ENCODE data around the gene TRUB2. TPM values are rescaled to one million over a fixed set of nuclear protein-coding genes. Genes with fewer than 3 reads are reported as not detected.

Gene TRUB2
- total and polyA plus RNA-seq, 2 of the 8 experiments (the other 6 are each of a cell fraction or from before 2014, with no cell fraction given) = 20.7 to 37.8 TPM

- TF ChIP-seq RBBP5 (IDR thresholded peaks at IDR 0.05; ENCODE audit: borderline replicate concordance, low read depth, low read length) (0 out of 2 replicates have a peak, but pooled peaks have one; percentile 38), SIRT6 (IDR thresholded peaks at IDR 0.05; ENCODE audit: low read length) (no peak), EZH2 (IDR thresholded peaks at IDR 0.05; ENCODE audit: low read depth, low read length, severe bottlenecking) (no peak), CHD2 (IDR thresholded peaks at IDR 0.05; ENCODE audit: low read length) (no peak), TBP (IDR thresholded peaks at IDR 0.05; ENCODE audit: low read depth, low read length) (peak; percentile 66; the same call in 1 of the 2 replicates), ZNF274 (IDR thresholded peaks at IDR 0.05; ENCODE audit: borderline replicate concordance, extremely low read depth, low read length) (no peak), POLR2A (IDR thresholded peaks at IDR 0.05; ENCODE audit: control extremely low read depth in 1 of 2, low read depth in 2 of 2, low read length in 2 of 2) (peak in 1 of 2 experiments; percentile 63; a peak in 2 of 3 replicates), ASH2L (IDR thresholded peaks at IDR 0.05; ENCODE audit: low read length) (peak; percentile 38), SP1 (IDR thresholded peaks at IDR 0.05; ENCODE audit: low read depth, low read length) (no peak), KDM4A (IDR thresholded peaks at IDR 0.05; ENCODE audit: low read depth, low read length, severe bottlenecking) (peak; percentile 95), CTBP2 (IDR thresholded peaks at IDR 0.05; ENCODE audit: borderline replicate concordance, insufficient read depth, insufficient read length, low read length) (no peak), GTF2F1 (IDR thresholded peaks at IDR 0.05; ENCODE audit: borderline replicate concordance, low read depth, low read length) (peak; percentile 57; the same call in 1 of the 2 replicates), KDM1A (IDR thresholded peaks at IDR 0.05; ENCODE audit: borderline replicate concordance, low read length) (no peak), JUN (IDR thresholded peaks at IDR 0.05; ENCODE audit: low read depth, low read length) (no peak), SRF (IDR thresholded peaks at IDR 0.05; ENCODE audit: low read depth, low read length) (no peak), NANOG (IDR thresholded peaks at IDR 0.05; ENCODE audit: insufficient read depth, low read depth, low read length, poor library complexity, severe bottlenecking) (no peak), CHD1 (IDR thresholded peaks at IDR 0.05; ENCODE audit: low read depth, low read length) (no peak), POLR2AphosphoS5 (IDR thresholded peaks at IDR 0.05; ENCODE audit: low read depth, low read length) (peak; percentile 54), RXRA (IDR thresholded peaks at IDR 0.05; ENCODE audit: insufficient read depth, low read depth, low read length) (no peak), BCL11A (IDR thresholded peaks at IDR 0.05; ENCODE audit: low read depth in 2 of 2, low read length in 2 of 2) (no peak), CTCF (IDR thresholded peaks at IDR 0.05; ENCODE audit: control extremely low read depth in 1 of 3, insufficient read depth in 1 of 3, low read depth in 1 of 3, low read length in 3 of 3) (no peak), SUZ12 (IDR thresholded peaks at IDR 0.05; ENCODE audit: low read length) (no peak)
Measured at GRCh38 chr9:128370752-128371629, 48.7 kb upstream of the TRUB2 start, which contains the start of gene URM1 (continued).
